Panc1 (cell line): ENCODE results near the gene NELFB. TPM values are rescaled to one million over a fixed set of nuclear protein-coding genes. Genes with fewer than 3 reads are reported as not detected.

Experiments
- ATAC-seq: fragments of 200-7000 bp; cut with Tn5 transposase; 2 replicates; pipeline ENCODE4 v1.9.1; 2020; ENCODE audit warnings: mild to moderate bottlenecking, moderate library complexity
- BruUV-seq: library from RNA; stranded (reverse); fragments of 400-500 nt; replicated peaks from 2 replicates; lab custom pipeline; 2021; lab: Mats Ljungman, UMichigan
- CTCF ChIA-PET: fragments of 300-600 bp; sonication (Branson Sonifier 250); formaldehyde crosslinking; loops from one replicate; lab custom pipeline; 2022; ENCODE audit warnings: antibody characterized with exemption; lab: Charles Lee
- POLR2A ChIA-PET: fragments of 300-600 bp; sonication (Branson Sonifier 250); formaldehyde crosslinking; loops from one replicate; lab custom pipeline; 2022; ENCODE audit warnings: antibody characterized with exemption; lab: Charles Lee
- DNase-seq: peaks from one replicate; pipeline ENCODE4 v3.0.0-alpha.2; 2010; ENCODE audit warnings: low read depth, low spot score
- H3K27ac ChIP-seq: 2 replicates; pipeline ENCODE4 v1.5.1; 2011; ENCODE audit warnings: mild to moderate bottlenecking, low read length, inconsistent platforms
- H3K27me3 ChIP-seq: fragments of 200-500 bp; sonication (Bioruptor generic); 2 replicates; pipeline ENCODE4 v1.6.0; 2014; ENCODE audit warnings: low read length, inconsistent platforms; ENCODE audit not compliant: control insufficient read depth, insufficient read depth
- H3K36me3 ChIP-seq: fragments of 200-500 bp; sonication (Bioruptor generic); 2 replicates; pipeline ENCODE4 v1.5.1; 2014; ENCODE audit warnings: inconsistent platforms, mild to moderate bottlenecking, low read length, moderate library complexity; ENCODE audit not compliant: control insufficient read depth, insufficient read depth
- H3K4me1 ChIP-seq: 2 replicates; pipeline ENCODE4 v1.5.1; 2011; ENCODE audit warnings: inconsistent platforms, mild to moderate bottlenecking, low read length, moderate library complexity; ENCODE audit not compliant: control insufficient read depth, insufficient read depth
- H3K4me3 ChIP-seq, 2 experiments: 2 replicates each; pipeline ENCODE4 v1.5.1; 2011 to 2012; ENCODE audit warnings: low read depth in 2 of 2, low read length in 2 of 2, mild to moderate bottlenecking in 2 of 2, inconsistent platforms in 1 of 2, moderate library complexity in 1 of 2
- H3K9me3 ChIP-seq: fragments of 200-500 bp; sonication (Bioruptor generic); 2 replicates; pipeline ENCODE4 v1.5.1; 2014; ENCODE audit warnings: low read depth, mild to moderate bottlenecking, inconsistent platforms, low read length, moderate library complexity; ENCODE audit not compliant: control insufficient read depth, insufficient read depth
- CTCF ChIP-seq: fragments of 450-650 bp; IDR thresholded peaks from 2 replicates; pipeline ENCODE4 v1.5.1; 2017; ENCODE audit warnings: mild to moderate bottlenecking
- POLR2AphosphoS5 ChIP-seq: IDR thresholded peaks from 2 replicates; pipeline ENCODE4 v1.6.1; 2012; ENCODE audit warnings: mild to moderate bottlenecking, low read depth, low read length, moderate library complexity
- REST ChIP-seq, 2 experiments: IDR thresholded peaks; 2 replicates each; pipeline ENCODE4 v1.6.1; 2011 to 2012; ENCODE audit warnings: low read depth in 2 of 2, control low read depth in 1 of 2, low read length in 1 of 2, mild to moderate bottlenecking in 1 of 2, moderate library complexity in 1 of 2; ENCODE audit not compliant: insufficient read depth in 1 of 2
- SIN3A ChIP-seq: IDR thresholded peaks from 2 replicates; pipeline ENCODE4 v1.6.1; 2012; ENCODE audit warnings: low read depth, mild to moderate bottlenecking, low read length, moderate library complexity, borderline replicate concordance; ENCODE audit not compliant: insufficient read depth
- TCF7L2 ChIP-seq: IDR thresholded peaks from 2 replicates; pipeline ENCODE4 v1.6.1; 2011; ENCODE audit warnings: mild to moderate bottlenecking, low read depth, low read length, inconsistent platforms
- in situ Hi-C: cut with HindIII; loops from 2 replicates; pipeline ENCODE4 v1.10.0; 2016; ENCODE audit warnings: low sequenced_read_pairs, low pct_unique_long_range_greater_than_20kb
- intact Hi-C: fragments of 100-400 bp; cut with micrococcal nuclease; formaldehyde crosslinking; loops from one replicate; pipeline ENCODE4 v1.10.0; 2022; ENCODE audit not compliant: unreplicated experiment
- total RNA-seq: library from RNA; stranded (reverse); gene quantifications from one replicate; pipeline ENCODE4 v1.2.1, GENCODE V29; 2021; ENCODE audit not compliant: unreplicated experiment

NELFB gene
- total RNA-seq, 1 experiment from 2014 or later, result 62.4 TPM

GRCh38 chr9:137312852-137313325, 57.8 kb downstream of the NELFB start:
- no peak for TF ChIP-seq CTCF
- no peak for TF ChIP-seq TCF7L2
- no peak for TF ChIP-seq REST (IDR thresholded peaks at IDR 0.05; ENCODE audit: insufficient read depth in 1 of 2, low read depth in 2 of 2, low read length in 1 of 2)
- TF ChIP-seq POLR2AphosphoS5, result no peak
- no peak for TF ChIP-seq SIN3A
- ChIA-PET POLR2A (no interaction called here), CTCF (no interaction called here)
- BruUV-seq, result no TSS peak
- Histone ChIP-seq H3K4me3 (no peak overlapping the region), H3K4me1 (no peaks in the 10 kb centered on the region; the same call in 1 of the 2 replicates), H3K27me3 (no peaks in the 10 kb centered on the region), H3K27ac (no peak overlapping the region), H3K9me3 (no peaks in the 10 kb centered on the region), H3K36me3 (no peaks in the 10 kb centered on the region)
- no peak for DNase-seq
- in situ Hi-C loops, result no loop called here
- intact Hi-C loops, result no loop called here
- ATAC-seq, result no peak

GRCh38 chr9:137313326-137313936, 58.3 kb downstream of the NELFB start:
- no peak overlapping the region for H3K27ac ChIP-seq

More at GRCh38 chr9:137313326-137313936, 58.3 kb downstream of the NELFB start:
- TF ChIP-seq TCF7L2, result no peak
- no peak for TF ChIP-seq POLR2AphosphoS5
- TF ChIP-seq CTCF, result no peak
- no peak for TF ChIP-seq SIN3A
- TF ChIP-seq REST (IDR thresholded peaks at IDR 0.05; ENCODE audit: insufficient read depth in 1 of 2, low read depth in 2 of 2, low read length in 1 of 2), result no peak
- intact Hi-C loops (no loop called here), in situ Hi-C loops (no loop called here)
- DNase-seq, result no peak
- Histone ChIP-seq H3K4me3 (no peak overlapping the region), H3K9me3 (no peaks in the 10 kb centered on the region), H3K27me3 (no peaks in the 10 kb centered on the region), H3K4me1 (no peaks in the 10 kb centered on the region; the same call in 1 of the 2 replicates), H3K36me3 (no peaks in the 10 kb centered on the region)
- CTCF ChIA-PET, result no interaction called here
- POLR2A ChIA-PET, result interaction anchor here (0.6 kb wide), 1 partner anchor 101 kb away, joined by 3 read pairs; no protein-coding TSS in a partner anchor
- BruUV-seq, result no TSS peak
- ATAC-seq, result no peak
